Stimulated activated CD4-positive, alpha-beta T cell treated with anti-CD3 and anti-CD28 coated beads, TNF-alpha, amount 100 ng/mL, for 4 hours (primary cell): ENCODE measurements around the gene RHBDF2.
A peak's percentile ranks its signal among the peaks of the same experiment; 100 is the strongest.
"Not testable (repeated sequence)": the region's sequence is repeated elsewhere in the genome, so short reads cannot be mapped to it uniquely, and the experiment has no call there.

Source experiments
- DNase-seq, 3 experiments: peaks; one replicate each; pipeline ENCODE4 v3.0.0-alpha.2; 2020; ENCODE audit warnings: low read depth in 3 of 3

The RHBDF2 gene

DNA sequence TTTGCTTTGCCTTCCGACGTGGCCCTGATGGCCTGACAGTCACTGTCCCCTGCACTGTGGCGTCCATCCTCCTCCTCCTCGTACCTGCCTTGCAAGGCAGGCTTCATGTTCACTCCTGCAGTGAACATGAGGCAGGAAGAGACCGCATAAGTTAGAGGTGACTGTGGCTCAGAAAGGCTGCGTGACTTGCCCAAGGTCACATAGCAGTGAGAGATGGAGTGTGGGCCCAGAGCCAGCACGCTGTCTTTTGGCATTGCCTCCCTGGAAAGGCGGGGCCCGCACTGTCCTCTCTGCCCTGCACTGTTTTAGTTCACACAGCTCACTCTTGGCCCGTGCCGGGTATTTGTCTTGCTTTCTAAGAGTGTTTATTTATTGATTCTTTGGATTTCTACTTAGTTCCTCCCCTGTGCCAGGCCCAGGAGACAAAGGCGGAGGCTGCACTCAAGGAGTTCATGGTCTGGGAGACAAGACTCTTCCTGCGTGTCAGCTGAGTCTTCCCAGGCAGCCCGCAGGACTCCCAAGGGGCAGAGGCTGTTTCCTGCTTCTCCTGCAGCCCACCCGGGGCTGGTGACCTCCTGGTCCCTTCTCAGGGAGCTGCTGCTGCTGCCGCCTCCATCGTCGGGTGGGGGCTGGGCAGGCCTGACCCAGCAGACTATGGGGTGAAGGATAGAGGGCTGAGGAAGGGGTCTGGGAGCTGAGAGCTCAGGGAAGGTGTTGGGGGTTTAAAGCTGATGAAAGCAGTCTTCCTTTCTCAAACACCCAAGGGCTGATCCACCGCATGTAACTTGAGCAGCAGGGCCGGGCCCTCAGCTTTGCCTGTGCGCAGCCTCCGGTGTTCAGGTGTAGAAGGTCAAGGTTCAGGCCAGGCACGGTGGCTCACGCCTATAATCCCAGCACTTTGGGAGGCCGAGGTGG is 23.6 kb upstream of the RHBDF2 start:
- no peak for DNase-seq

DNA sequence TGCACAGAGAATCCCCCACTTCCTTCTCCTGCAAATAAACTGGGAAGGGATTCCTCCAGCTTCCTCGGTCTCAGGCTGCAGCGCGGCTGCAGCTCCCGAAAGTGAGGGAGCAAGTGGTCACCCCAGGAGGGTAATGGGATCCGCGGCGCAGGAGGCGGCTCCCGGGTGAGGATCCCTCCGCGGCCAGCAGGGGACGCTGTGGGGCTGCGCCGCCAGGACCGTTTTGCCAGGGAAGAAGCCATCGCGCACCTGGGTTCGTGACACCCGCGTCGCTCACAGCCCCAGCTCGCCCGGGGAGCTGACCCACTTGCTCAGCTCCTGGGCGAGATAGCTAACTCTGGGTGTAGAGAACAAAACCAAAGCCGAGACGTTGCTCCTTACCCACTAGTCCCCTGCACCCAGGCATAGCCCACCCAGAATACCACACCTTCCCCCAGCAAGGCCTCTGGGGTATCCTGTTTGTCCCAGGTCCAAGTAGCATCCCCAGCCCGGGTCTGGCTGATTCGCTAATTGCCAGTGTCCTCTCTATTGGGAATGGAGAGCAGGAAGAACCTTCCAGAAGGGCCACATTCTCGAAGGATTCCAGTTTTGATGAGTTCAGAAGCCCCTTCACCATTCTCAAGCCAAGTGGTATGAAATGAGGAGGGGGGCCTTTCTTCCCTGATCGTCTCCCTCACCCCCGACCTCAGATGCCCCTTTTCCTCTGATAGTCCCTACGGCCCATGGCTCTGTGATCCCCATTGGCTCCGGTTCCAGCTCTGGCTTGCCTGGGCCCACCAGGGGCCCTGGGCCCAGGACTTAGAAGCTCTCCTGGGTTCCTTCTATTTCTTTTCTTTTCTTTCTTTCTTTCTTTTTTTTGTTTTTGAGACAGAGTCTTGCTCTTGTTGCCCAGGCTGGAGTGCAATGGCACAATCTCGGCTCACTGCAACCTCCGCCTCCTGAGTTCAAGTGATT is 22.1 kb upstream of the RHBDF2 start:
- DNase-seq: peak; percentile 63 to 71 (median 67)

DNA sequence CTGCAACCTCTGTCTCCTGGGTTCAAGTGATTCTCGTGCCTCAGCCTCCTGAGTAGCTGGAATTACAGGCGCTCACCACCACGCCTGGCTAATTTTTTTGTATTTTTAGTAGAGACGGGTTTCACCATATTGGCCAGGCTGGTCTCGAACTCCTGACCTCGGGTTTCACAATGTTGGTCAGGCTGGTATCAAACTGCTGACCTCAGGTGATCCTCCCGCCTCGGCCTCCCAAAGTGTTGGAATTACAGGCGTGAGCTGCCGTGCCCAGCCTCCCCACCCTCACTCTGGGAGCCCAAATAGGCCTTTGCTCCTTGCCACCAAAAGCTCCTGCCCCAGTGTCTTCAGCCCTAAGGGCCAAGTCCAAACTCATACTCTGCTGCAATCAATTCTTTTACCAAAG is 20.5 kb upstream of the RHBDF2 start:
- not testable (repeated sequence) for DNase-seq

DNA sequence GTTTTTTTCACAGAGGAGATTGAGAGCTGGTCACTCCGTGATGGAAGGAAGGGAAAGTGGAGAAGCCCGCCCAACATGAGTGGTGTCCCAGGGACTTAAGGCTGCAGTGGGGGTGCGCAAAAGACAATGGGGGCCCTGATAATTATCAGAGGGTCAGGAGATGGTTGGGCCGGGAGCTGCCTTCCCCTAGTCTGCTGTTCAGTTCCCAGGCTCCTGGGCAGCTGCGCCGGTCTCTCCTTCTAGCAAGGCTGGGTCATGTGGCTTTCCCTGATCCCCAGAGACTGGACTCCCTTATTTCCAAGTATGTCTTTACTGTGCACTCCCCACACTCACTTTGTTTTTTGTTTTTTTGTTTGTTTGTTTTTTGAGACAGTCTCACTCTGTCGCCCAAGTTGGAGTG is 20.0 kb upstream of the RHBDF2 start:
- no peak for DNase-seq

DNA sequence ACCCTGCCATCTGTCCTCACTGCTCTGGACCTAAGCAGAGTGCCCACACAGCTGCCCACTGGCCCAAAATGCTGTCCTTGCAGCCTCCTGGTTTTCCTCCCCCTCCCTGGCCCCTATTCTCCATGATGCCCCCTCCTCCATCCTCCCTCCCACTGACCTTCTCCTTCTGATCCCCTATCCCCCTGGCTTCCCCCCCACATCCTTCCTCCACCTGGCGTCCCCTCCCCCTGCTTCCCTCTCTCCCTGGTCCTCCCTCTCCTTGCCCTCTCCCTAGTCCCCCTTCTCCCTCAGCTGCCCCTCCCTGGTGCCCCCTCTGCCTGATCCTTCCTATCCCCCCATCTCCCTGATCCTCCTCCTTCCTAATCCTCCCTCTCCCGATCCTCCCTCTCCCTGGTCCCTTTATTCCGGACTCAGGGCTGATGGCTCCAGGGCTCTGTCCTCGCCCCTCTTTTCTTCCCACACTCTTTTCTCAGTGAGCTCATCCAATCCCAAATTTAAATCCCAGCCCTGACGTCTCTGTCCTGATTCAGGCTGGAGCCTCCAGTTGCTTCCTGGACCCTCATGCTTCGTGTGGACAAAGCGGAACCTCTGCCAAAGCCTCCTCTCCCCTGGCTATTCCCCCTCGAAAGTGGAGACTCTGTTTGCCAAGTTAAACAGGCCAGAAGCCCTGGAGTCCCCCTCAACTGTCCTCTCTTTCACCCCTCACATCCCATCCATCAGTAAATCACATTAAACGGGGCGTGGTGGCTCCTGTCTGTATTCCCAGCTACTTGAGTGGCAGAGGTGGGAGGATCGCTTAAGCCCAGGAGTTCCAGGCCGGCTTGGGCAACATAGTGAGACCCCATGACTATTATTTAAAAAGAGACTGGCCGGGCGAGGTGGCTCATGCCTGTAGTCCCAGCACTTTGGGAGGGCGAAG is 18.1 kb upstream of the RHBDF2 start:
- DNase-seq: no peak

DNA sequence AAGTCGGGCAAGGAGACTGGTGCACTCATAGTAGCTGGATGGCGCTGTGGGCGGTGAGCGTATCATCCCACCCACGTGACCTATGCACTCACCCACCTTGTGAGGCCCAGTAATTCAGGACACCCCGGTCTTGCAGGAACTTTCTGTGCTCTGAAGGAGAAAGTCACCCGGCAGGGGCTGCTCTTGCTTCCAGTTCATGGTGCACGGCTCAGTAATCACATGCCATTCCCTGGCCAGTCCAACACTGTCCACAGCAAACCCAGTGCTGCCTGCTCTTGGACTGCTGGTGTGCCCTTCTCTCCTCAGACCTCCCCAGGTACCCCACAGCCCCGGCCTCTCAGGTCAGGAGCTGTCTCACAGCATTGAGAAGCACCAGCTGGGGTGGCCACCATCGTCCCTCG is 16.4 kb upstream of the RHBDF2 start:
- no peak for DNase-seq

DNA sequence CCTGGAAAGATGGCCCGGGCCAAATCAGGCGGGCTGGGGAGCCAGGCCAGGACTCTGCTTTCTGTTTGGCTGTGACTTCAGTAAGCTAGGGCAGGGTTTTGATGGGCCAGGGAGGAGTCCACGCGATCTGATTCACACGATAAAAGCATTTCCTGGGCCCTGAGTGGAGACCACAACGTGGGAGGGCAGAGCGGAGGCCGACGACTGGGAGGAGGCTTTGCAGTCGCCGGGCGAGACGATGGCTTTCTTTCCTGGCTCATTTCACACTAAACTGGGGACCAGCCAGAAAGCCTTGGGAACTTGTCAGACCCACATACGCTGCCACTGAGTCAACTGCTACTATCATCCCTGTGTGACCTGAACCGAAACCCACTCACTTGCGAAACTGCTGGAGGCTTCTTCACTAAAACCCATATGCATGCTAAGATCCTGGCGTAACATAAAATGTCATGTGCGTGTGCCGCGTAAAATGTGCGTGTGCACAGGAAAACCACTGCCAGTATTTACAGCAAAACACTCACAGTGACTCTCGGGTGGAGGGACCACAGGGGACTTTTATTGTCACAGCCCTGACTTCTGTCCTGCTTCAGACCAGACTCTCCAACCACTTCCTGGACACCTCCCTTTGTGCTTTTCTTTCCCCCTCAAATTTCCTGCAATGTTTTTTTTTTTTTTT is 14.2 kb upstream of the RHBDF2 start:
- DNase-seq: peak in 2 of 3 experiments; percentile 50 to 59

DNA sequence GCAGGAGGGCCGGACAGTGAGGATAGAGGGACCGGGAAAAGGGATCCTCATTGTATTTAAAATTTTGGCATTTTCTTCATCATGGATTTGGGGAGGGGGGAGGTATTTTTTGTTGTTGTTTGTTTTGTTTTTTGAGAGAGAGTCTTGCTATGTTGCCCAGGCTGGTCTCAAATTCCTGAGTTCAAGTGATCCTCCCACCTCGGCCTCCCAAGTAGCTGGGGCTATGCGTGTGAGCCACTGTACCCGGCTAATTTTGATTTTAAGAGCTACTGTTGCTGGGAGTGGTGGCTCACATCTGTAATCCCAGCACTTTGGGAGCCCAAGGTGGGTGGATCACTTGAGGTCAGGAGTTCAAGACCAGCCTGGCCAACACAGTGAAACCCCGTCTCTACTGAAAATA is 13.1 kb upstream of the RHBDF2 start:
- not testable (repeated sequence) for DNase-seq

DNA sequence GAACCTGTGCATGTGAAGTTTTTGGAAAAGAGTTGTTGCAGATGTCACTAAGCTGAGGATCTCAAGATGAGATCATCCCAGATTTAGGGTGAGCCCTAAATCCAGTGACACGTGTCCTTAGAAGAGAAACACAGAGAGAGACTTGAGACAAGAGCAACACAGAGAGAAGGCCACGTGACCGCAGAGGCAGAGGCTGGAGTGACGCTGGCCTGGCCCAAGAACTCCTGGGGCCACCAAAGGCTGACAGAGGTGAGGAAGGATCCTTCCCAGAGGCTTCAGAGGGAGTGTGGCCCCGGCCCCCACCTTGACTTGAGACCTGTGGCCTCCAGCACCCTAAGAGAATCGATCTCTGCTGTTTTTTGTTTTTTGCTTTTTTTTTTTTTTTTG is 12.1 kb upstream of the RHBDF2 start:
- no peak for DNase-seq

DNA sequence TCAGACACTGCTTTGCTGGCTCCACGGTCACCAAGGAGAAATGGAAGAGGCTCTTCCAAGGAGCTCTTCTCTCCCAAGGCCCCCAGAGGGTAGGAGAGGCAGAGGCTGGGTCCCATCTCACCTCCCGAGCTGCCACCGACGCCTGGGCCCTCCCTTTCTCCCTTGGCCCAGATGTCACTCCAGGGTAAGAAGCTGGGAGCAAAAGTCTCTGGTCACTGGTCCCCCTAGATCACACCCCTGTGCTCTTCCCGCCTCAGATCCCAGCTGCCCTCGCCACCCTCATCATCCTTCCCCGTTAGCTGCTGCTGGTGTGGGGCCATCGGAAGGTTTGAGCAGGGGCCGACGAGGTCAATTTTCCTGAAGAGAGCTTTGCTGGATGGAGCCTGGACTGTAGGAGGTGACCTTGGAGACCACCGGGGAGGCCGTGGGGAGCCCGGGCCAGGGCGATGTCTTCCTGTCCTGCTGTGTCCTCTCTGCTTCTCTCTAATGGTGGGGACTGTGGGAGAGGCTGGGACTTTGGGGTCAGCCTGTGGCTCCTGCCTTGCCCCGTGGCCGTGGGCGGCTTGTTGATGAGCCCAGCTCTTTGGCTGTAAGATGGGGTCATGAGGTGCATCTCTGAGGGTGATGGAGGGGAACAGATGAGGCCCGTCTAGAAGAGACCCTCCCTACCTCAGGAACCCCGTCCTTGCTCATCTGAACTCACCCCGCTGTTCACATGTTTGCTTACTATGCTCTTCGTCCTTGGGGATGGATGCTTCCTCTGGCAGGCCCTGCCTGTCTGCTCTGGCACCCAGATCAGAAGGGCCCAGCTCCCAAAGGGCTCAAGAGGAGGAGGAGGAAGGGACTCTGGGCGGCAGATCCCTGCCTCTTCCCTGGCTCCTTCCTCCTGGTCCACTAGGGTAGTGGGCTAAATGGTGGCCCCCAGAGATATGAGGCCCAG is 11.4 kb upstream of the RHBDF2 start:
- no peak for DNase-seq

DNA sequence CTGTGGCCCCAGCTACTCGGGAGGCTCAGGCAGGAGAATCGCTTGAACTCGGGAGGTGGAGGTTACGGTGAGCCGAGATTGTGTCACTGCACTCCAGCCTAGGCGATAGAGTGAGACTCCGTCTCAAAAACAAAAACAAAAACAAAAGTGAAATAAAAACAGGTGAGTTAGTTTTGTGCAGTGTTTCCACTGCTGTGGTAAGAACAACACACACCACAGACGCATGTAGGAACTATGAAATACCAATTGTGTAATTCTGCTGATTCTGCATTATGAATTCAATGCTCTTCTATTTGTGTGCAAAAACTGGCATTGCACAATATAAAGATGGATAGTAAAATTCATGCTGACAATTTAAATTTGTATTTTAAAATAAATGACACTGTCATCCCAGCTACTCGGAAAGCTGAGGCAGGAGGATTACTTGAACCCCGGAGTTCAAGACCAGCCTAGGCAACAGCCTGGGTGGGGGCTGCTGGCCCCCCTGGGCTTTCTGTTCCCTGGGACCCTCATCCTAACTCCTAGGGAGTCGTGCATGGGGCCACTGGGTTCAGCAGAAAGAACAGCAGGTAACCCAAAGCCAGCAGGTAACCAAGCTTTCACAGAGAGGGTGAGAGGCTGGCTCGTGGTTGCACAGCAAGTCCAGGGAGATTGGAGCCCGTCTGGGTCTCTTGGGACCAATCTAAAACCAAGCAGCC is 10.6 kb upstream of the RHBDF2 start:
- DNase-seq: no peak

DNA sequence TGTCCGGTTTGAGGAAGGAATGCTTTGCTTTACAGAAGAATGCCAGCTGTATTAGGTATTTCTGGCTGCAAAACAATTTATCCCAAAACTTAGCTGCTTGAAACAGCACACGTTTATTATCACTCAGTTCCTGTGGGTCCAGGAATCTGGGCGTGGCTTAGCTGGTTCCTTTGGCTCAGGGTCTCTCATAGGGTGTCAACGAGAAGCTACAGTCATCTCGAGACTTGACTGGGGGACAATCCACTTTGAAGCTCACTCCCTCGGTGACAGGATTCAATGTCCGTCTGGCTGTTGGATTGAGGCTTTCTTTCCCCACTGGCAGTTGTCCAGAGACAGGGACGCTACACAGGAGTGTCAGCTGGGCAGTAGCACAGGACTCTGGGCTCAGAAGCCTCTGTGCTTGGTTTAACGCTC is 9.6 kb upstream of the RHBDF2 start:
- DNase-seq: no peak

DNA sequence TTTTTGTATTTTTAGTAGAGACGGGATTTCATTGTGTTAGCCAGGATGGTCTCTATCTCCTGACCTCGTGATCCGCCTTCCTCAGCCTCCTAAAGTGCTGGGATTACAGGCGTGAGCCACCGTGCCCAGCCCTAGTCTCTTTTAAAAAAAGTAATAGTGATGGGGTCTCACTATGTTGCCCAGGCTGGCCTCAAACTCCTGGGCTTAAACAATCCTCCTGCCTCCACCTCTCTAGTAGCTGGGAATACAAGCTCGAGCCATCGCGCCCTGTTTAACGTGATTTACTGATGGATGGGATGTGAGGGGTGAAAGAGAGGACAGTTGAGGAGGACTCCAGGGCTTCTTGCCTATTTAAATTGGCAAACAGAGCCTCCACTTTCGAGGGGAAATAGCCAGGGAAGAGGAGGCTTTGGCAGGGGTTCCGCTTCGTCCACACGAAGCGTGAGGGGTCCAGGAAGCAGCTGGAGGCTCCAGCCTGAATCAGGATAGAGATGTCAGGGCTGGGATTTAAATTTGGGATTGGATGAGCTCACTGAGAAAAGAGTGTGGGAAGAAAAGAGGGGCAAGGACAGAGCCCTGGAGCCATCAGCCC is 7.3 kb upstream of the RHBDF2 start:
- DNase-seq: not testable (repeated sequence)

DNA sequence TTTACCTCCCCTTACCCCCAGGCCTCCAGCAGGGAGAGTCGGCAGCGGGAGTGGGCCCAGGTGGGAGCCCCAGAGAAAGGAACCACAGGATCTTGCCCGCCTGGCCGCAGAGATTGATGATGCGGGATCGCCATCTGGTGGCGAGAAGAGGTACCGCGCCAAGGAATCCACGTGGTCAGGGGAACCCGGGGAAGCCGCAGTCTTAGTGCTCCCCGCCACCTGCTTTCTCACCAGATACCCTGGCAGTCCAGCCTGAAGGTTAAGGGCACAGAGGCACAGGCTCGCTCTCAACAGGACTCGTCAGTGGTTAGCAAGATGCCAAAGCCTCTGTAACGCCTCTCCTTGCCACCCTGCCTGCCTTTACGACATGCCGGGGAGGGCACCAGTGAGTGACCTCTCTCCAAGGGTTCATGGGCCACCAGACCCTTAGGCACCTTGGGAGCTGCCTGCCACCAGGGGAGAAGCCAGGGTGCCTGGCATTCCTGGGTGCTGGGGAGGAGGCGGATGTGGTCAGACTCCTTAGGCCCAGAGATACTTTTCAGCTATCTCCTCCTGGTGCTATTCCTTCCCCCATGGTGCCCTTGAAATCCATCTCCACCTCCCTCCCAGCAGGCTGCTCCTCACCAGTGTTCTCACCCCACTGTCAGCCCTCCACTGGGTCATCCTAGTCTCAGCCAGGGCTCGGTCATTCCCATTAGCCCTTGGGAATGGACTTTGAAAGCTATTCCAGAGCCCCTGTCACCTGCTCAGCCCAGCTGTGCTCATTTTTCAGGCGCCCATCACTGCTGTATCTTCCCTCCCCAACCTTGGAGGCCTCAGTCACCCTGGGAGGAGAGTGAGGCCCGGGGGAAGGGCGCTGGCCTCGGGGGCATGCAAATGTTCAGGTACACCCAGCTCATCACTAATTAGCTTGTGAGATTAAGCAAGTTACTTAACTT is 5.5 kb upstream of the RHBDF2 start:
- DNase-seq: peak; percentile 82 to 83 (median 82)

DNA sequence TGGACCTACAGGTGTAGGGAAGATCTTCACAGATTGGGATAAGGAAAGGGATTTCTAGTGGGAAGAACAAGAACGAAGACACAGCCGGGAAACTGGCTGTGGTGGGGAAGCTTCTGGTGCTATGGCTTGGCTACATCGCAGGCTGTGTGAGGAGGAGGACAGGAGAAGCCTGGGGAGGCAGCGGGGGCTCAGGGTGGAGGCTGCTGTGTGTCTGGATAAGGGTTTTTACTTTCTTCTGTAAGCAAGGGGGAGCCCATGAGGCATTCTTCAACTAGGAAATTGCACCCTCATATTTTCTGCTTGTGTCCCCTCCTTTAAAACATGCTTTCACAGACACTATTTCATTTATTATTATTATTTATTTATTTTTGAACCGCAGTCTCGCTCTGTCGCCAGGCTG is 2.9 kb upstream of the RHBDF2 start:
- DNase-seq: no peak

DNA sequence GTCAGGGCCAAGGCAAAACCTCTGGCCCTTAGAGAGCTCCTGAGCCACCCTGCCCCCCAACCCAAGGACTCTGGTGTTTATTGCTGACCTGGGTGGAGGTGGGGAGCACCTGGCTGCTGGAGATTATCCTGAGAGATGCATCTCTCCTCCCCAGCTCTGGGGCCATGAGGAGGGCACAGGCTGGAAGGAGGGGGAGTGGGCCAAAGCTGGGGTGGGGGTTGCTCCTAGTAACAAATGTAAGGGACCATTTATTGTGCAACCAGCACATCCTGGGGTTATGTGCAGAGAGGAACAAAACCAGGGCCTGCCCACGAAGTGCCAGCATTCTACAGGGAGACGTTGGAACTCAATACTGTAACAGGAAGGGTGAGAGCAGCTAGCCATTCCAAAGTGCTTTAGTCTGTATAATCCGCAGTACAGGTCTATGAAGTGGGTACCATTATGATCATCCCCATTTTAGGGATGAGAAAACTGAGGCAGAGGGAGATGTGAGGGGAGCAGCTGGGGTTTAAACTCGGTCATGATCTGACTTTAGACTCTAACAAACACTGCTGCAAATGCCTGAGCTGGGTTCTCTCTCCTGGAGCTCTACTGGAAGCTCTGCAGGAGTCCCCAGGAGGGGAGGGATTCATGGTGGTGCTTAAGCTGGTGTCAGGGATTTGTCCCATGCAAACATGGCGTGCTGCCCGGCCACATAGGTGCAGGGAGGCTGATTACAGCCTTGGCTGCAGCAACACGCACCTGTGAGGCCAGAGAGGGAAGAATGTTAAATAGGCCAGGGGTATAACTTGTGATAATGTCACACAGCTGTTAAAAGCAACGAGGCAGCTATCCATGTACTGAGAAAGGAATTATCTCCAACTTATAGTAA is 1.4 kb upstream of the RHBDF2 start:
- DNase-seq: no peak
